GM19463 (cell line): ENCODE results near the gene IMMP2L.

ENCODE experiments used
- ATAC-seq: cut with Tn5 transposase; IDR thresholded peaks from one replicate; pipeline ENCODE4 v1.9.1; 2021; ENCODE audit warnings: mild to moderate bottlenecking, moderate library complexity; ENCODE audit not compliant: unreplicated experiment

The IMMP2L gene

GRCh38 chr7:111232249-111233084 is 329.8 kb downstream of the IMMP2L start:
- ATAC-seq: peak; percentile 93

GRCh38 chr7:111229916-111230315 is 332.4 kb downstream of the IMMP2L start:
- no peak for ATAC-seq

- no peak for ATAC-seq
Measured at GRCh38 chr7:111229181-111229740, 333.0 kb downstream of the IMMP2L start.

GRCh38 chr7:111228437-111228836 is 333.9 kb downstream of the IMMP2L start:
- ATAC-seq: no peak

GRCh38 chr7:111226800-111227199 is 335.5 kb downstream of the IMMP2L start:
- ATAC-seq: no peak

- no peak for ATAC-seq
Measured at GRCh38 chr7:111224354-111225231, 337.7 kb downstream of the IMMP2L start.

GRCh38 chr7:111223802-111224253 is 338.5 kb downstream of the IMMP2L start:
- ATAC-seq: peak; percentile 44

GRCh38 chr7:111215550-111215949 is 346.7 kb downstream of the IMMP2L start:
- ATAC-seq: no peak

GRCh38 chr7:111212857-111213523 is 349.3 kb downstream of the IMMP2L start:
- ATAC-seq: no peak

GRCh38 chr7:111210996-111211395 is 351.3 kb downstream of the IMMP2L start:
- no peak for ATAC-seq

- no peak for ATAC-seq
Measured at GRCh38 chr7:111210043-111210442, 352.2 kb downstream of the IMMP2L start.

GRCh38 chr7:111205251-111205650 is 357.0 kb downstream of the IMMP2L start:
- ATAC-seq: no peak

- no peak for ATAC-seq
Measured at GRCh38 chr7:111202321-111202720, 360.0 kb downstream of the IMMP2L start.

- ATAC-seq: no peak
Measured at GRCh38 chr7:111199643-111200042, 362.6 kb downstream of the IMMP2L start.

- ATAC-seq: no peak
Measured at GRCh38 chr7:111198255-111198654, 364.0 kb downstream of the IMMP2L start.

GRCh38 chr7:111196655-111197054 is 365.6 kb downstream of the IMMP2L start:
- no peak for ATAC-seq

GRCh38 chr7:111192614-111193413 is 369.5 kb downstream of the IMMP2L start:
- no peak for ATAC-seq

- no peak for ATAC-seq
Measured at GRCh38 chr7:111190804-111191203, 371.5 kb downstream of the IMMP2L start.

GRCh38 chr7:111184987-111185386 is 377.3 kb downstream of the IMMP2L start:
- no peak for ATAC-seq

GRCh38 chr7:111183321-111183720 is 379.0 kb downstream of the IMMP2L start:
- ATAC-seq: no peak
